ENCODE measurements around the gene ITGB2.

ITGB2 gene

DNA sequence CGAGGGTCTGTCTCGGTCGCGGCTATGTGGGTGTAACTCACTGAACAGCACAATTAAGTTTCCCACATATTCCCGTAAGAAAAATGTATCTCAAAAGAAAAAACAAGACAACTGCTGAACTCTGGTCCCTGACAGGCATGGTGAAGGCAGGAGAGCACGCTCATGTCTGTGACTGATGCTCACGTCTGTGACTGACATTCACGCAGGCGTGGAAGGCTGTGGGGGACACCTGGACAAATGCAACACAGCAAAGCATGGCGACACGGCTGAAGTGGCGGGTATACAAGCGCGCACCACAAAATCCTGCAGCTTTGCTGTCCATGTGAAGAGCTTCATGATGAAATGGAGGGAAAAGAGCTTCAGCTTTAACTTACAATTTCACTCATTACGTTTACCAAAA, 53.2 kb downstream of the ITGB2 start:
- no peak for DNase-seq

DNA sequence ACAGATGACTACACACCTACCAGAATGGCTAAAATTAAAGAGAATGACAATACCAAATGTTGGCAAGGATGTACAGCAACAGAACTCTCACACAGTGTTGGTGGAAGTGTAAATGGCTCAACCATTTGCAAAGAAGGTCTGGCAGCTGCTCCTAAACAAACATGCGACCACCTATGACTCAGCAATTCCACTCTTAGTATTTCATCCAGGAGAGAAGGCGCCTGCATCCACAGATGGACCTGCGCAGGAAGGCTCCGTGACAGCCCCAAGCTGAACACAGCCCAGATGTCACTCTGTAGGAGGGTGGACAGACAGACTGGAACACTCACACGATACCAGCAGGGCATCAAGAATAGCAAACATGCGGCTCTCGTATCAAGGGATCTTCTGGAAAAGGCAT, 53.9 kb downstream of the ITGB2 start:
- DNase-seq: no peak

DNA sequence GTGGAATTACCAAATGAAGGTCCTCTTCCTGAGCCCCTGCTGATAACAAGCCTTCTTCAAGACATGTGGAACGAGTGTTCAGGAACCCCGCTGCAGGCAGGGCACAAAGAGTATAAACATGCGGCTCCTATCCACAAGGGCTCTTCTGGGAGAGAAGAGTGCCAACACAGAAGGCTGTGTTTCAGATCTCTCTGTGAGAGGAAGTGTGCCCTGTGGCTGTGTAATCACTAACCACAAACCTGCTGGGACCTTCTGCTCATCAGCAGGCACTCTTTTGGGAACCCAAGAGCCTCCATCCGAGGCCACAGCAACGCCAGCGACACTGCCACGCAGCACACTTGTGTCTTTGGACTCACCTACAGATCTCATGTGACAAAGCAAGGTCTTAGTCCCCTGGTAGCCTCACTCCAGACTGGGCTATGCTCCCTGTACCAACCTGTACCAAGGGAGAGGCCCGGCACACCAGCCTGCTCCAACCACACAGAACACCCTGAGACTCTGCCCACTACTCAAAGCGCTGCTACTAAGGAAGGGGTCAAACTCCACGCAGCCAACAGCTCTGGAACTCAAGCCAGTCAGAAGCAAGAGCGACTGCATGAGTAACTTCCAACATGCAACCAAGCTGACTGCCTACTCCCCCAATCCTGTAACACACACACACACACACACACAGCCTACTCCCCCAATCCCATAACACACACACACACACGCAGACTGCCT, 55.0 kb downstream of the ITGB2 start:
- DNase-seq: no peak

DNA sequence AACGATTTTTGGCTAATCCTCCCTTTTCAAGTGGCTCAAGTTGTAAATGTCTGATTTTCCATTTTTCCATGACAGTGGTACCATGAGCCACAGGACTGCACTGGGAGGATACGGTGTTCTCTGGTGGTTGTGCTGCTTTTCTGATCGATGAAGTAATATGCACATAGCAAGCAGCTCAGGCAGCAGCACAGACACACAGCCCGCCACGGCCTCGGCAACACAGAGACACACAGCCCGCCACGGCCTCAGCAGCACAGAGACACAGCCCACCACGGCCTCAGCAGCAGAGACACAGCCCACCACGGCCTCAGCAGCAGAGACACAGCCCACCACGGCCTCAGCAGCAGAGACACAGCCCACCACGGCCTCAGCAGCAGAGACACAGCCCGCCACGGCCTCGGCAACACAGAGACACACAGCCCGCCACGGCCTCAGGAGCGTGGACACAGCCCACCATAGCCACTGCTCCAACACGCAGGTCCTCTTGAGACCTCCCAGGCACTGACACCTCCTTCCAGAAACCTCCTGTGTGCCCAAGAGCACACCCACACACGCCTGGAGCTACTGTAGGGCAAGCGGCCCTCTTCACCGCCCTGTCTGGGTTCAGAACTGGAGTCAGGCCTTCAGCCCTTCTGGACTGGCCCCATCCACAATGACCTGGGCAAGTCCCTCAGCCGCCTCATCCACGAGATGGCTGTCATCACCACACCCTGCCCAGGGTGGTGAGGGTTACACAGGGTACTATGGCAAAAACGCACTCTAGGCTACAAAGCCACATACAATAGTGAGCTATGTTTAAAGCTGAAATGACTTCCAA, 57.6 kb downstream of the ITGB2 start:
- no peak for DNase-seq

DNA sequence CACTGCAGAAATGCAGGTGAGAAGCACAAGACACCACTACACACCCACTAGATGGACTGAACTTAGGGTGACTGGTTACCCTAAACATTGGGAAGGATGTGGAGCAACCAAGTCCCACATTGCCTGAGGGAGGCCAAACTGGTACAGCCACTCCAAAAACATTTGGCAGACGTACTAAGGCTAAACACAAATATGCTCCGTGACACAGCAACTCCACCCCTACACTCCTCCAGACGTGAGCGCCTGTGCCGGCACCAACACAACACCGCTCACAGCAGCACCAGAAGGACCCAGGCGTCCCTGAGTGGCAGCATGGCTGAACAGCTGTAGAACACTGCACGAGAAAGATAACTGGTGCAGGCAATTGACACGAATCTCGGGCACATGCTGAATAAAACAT, 61.9 kb downstream of the ITGB2 start:
- no peak for DNase-seq

DNA sequence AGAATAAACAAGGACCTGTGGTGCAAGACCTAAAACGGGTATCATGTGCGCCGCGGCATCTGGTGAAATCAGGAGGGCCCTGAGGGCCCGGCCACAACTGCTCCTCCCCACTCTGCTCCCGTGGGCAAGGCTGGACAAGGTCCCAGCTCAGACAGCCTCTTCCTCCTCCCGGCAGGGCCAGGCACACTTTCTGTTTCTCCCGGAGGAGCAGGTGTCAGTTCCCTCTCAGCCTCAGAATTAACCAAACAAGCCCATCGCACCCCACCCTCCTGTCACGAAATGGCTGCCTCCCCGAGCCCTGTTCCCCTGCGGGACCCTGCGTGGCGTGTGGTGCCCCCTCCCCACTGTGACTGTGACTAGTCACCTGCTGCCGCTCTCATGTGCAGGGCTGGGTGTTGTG, 62.4 kb downstream of the ITGB2 start:
- DNase-seq: no peak

DNA sequence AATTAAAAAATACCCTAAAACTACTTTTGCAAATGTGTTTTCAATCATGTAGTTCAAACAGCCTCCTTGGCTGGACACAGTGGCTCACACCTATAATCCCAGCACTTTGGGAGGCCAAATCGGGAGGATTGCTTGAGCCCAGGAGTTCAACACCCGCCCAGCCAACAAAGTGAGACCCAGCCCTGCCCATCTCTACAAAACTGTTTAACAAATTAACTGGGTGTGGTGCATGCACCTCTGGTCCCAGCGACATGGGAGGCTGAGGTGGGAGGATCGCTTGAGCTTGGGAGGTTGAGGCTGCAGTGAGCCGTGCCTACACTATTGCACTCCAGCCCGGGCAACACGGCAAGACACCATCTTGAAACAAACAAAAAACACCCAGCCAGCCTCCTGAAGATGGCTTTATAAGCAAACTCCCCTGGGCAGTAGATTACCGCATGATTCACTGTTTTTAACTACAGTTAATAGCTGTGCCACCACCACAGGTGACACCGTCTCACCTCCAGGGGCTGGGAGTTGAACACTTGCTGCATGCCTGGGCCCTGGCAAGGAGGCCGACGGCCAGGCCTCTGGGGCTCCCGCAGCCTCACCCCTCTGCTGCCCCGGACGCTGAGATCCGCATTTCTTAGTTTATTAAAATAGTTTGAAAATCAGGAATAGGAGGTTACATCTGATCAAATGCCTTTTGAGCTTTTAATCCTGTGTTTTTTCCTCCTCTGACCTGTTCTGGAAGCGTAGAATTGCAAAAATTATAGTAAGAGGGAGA, 63.4 kb downstream of the ITGB2 start:
- no peak for DNase-seq

DNA sequence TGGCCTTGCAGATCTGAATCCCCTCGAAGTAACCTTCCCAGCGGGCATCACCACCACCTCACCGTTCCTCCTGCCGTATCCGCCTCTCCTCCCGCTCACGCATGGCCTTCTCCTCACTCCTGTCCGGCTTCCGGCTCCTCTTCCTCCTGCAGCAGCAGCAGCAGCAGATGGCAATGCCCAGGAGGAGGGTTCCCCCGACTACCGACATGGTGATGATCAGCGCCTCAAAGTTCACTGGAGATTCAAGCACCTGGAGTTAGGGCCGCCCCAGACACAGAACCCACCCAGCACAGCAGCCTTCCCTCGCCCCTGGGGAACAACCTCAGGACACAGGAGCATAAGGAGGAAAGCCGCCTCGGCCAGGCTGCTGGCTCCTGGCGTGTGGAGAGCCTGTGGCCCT, 64.6 kb downstream of the ITGB2 start:
- no peak for DNase-seq

DNA sequence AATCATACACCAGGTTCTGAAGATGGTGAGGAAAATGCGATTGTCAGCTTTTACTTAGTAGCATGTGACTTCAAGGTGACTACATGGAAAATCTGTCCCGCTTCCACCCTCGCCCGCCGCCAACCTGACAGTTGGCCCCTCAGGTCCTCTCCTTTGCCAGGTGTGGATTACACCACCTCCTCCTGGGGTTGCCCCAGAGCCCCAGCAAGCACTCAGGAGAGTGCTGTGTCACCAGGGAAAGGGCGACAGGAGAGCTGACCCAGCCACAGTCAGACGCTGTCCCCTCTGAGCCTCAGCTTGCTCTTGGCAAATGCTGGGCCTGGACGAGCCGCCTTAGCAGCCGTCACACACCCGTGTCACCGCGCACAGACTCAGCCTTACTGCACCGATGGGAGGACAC, 65.1 kb downstream of the ITGB2 start:
- DNase-seq: no peak

DNA sequence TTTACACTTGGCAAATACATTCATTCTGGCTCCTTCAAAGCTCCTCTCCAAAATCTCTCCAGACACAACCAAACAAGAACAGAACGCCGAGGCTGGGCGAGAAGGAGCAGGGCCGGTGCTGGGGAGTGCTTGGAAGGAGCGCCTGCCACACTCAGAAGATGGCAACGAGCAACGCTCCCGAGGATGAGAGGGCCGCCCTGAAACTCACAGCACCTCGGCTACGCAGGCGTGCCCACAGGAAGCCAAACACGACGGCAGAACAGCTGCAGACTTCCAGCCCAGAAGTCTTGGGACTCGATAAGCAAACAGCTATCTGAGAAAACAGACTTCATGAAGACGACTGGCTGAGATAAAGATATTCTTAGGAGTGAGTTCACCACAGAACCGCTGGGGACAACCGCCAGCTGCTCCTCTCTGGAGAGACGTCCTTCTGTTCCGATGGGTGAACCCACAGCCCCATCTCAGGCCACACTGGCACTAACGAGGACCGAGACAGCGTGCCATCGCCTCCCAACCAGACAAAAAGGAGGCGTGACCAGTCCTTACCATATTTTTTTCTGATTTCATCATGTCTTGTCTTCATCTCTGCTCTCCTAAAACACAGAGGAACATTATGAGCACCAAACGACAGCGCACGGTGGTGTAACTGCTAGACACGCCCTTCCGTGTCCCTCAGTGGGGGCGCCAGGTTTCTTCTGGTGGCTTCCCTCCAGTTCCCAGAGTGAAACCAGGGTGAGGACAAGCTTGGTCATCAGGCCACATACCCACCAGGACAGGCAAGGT, 65.8 kb downstream of the ITGB2 start:
- DNase-seq: no peak

DNA sequence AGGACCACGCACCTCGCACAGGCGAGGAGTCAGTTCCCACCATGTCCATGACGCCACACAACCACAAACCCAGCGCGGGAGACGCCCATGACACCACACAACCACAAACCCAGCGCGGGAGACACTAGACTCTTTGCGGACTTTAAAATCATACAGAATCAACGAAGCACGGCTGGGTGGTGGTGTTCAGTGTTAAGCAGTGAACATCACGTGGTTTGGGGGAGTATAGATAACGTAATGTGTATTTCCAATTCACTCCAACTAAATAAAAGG, 66.4 kb downstream of the ITGB2 start:
- DNase-seq: no peak

DNA sequence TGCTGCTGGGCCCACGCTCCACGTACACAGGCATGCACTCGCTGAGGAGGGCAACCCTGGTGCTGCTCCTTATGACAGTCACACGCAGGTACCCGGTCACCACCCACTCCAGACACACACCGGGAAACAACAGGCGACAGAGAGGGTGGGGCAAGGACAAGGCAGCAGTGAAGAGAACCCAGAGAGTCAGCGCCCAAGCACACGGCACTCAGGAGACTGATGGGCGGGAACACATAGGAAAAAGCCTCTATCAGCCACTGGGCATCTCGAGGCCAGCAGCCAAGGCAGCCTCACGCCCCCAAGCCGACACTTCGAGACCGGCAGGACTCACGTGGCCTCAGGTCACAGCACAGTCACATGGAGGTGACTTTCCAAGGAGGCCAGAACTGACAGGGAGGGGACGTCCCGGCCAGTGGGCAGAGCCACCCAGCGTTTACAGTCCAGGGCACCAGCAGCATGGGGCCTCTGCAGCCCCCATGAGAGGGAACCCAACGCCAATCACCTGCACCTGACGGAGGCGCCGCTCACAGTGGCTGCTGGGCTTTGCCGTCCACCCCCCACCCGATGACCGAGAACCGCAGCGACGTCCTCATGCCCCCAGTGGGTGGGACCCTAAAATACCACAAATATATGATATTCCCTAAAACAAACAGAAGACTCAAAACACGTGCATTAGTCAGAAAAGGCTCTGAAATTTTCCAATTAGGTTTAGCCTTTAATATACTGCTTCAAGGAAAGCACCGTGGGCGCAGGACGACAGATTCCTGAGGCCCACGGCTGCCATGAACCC, 66.9 kb downstream of the ITGB2 start:
- DNase-seq: no peak

DNA sequence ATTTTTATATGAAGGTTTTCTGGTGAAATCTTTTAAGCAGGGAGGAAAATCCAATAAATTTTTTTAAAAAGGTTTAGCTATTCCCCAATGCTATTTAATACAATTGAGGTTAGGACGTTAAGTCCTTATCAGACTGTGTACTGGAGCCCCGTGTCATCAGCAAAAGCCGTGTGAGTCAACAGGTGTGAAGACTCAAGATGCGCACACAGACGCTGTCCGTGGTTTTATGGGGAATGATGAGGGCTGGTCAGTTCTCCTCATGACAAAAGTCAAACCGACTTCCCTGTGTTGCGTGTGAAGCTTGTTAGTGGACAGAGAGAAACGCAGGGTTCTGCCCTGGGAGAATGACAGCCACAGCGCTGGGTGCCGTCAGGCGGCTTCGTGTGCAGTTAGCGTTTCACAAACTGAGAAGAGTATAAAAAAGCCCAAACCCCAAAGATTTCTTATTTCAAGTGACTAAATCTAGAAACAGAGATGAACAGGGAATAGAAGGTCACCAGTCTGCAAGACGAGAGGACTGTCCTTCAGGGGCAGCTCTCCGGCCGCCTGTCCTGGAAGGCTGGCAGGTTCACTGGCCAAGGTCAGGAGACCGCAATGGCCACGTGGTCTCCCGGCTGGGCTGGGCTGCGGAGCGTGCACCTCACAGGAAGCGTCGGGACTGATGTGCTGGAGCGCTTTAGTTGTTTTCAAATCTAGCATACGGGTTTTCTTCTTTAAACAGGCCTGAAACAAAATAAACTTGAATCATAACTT, 69.6 kb downstream of the ITGB2 start:
- DNase-seq: no peak

DNA sequence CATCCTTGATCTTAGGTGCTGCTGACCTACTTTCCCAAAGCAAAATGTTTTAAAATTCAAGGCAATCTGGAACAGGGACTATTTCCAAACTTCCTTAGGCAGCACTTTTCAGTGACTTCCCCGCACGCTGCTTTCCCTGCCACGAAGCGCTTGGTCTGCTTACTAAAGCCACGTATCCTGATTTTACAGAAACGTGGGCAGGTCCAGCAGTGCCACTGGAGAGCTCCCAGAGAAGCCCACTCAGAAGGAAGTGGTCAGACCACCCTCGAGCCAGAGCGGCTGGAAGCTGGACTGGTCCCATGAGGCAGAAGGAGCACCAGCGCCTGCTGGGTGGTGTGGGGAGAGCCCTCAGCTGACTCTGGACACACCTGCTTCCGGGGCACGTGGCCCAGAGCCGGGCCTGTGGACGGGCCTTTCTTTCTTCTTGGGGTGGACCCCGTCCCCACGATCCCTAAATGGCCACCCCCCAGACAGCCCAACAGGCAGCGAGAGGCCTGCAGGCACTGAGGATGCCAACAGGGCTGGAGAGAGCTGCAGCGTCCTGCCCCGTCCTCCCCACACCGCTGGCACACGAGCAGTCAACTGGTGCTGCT, 70.4 kb downstream of the ITGB2 start:
- no peak for DNase-seq

DNA sequence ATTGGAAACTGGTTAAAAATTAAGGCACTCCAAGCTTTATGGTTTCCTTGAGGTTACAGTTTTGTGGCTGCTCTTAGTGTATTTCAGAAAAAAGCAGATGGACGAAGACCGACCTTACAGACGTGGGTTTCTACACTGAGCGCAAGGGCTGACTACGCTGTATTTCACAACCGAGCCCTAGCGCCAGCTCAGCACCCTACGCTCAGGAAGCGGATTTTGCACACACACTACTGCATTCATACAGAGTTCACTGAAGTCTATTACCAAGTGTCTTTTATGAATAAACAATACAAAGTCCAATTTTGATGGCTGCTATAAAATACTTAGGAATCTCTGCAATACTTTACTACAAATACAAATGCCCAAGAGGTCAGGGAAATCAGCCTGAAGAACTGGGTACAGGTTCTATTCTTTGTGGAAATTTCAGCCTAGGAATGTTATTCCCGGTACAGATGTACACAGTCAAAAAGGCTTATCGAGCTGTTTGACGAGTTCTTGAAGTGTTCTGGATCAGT, 71.0 kb downstream of the ITGB2 start:
- no peak for DNase-seq

DNA sequence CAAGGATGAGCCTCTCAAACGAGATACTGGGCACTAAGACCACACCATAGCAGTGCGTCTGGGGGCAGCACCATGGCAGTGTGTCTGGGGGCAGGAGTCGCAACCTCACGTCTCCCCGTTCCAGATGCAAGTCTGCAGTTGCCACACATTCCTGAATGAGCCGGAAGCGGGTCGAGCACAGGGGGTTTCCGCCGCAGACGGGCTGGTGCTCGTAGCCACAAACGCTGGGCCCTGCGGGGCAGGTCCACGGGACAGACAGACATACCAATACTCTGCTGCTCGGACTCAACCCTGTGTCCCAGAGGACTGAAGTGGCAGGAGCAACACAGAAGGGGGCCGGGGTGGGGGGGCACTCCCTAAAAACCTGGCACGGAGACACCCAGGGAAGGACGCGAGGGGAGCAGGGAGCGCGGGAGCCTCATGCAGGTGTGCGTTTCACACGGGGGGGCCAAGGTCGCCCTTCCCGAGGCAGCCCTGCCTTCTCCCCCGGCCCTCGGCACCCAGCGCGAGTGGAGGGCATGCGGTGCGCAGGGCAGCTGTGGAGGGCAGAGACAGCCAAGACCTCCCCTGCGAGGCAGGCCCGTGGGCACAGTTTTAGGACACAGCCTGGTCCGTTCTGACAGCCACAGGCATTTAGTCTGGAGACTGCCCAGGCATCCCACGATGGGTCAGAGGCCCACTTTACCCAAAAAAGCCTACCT, 71.7 kb downstream of the ITGB2 start:
- no peak for DNase-seq

DNA sequence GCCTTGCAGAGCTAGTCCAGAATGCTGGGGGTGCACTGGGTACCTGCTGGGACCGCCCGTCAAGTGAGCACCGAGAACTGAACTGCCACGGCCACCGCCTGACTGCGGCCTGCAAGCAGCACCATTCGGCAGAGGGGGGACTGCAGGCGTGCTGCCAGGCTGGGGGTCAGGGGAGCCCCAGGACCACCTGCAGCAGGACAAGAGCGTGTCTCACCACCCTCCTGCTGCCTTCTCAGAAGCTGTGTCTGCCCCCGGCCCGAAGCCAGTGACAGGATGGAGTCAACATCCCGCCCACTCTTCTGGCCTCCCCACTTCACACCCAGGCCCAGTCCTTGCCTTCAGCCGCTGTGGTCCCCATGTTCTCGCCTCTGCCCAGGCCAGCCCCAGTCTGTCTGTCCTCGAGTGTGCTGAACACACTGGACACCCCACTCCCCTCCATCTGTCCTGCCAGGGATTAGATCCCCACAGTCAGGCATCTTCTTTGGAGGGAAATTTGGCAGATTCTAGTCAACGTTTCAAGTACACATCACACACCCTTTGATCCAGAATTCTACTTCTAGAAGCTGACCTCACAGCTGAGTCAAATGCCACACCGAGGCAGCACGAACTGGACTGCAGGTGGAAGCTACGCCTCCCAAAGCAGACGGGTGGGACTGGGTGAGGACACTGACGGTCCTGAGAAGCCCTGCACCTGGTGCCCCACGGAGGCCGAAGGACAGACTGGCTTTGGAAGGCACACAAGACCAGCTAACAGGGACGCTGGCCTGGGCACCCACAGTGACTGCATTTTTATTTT, 73.2 kb downstream of the ITGB2 start:
- no peak for DNase-seq

DNA sequence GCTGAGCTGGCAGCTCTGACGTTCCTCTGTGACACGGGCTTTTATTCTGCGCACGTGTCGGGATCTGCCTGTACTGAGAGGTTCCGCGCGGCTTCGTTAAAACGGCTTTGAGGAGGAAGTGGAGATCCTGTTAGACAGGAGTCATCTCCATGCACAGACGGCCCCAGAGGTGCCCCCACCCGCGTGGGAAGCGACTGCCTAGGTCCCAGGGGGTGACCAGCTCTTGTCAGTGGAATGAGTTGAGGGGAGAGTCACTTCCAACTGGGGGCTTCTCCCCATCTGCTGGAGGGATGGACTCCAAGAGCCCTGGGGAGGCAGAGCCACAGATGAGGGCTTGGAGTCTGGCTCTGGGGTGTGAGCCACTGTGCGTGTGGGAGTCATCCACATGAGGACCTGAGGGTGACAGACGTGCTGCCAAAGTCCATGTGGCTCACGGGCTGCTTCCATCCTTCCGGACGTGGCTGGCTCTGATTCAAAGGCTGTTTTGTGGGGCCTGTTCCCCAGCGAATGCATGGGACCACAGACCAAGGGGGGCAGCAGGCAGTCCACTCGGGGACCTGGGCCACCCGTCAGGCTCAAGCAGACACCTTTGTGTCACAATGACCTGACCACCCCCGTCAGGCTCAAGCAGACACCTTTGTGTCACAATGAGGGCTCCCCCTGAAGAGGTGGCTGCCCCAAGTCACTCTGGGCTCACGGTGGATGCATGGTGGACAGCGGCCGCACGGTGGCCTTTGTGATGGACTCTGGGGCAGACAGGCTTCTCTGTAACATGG, 74.0 kb downstream of the ITGB2 start:
- no peak for DNase-seq

DNA sequence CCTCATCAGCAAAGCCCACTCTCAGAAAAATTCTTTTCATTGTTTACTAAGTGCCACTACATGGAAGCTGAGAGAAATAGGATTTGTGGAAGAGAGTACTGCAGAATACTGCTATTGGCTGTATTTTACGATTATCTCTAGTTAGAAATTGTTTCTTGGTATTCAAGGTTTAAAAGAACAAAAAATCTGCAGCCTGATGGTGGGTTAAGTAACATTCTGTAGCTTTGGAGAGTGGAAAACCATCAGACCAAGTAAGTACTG, 74.5 kb downstream of the ITGB2 start:
- DNase-seq: no peak
